Activated CD8-positive, alpha-beta memory T cell treated with anti-CD3 and anti-CD28 coated beads, Interleukin-2, amount 50 U/mL, for 4 hours (primary cell): Measurements from ENCODE around the gene NRXN3.

Experiments
- DNase-seq: peaks from one replicate; pipeline ENCODE4 v3.0.0-alpha.2; 2020

Gene NRXN3

GRCh38 chr14:78175412-78175811, 5.2 kb downstream of the NRXN3 start:
- no peak for DNase-seq

DNA sequence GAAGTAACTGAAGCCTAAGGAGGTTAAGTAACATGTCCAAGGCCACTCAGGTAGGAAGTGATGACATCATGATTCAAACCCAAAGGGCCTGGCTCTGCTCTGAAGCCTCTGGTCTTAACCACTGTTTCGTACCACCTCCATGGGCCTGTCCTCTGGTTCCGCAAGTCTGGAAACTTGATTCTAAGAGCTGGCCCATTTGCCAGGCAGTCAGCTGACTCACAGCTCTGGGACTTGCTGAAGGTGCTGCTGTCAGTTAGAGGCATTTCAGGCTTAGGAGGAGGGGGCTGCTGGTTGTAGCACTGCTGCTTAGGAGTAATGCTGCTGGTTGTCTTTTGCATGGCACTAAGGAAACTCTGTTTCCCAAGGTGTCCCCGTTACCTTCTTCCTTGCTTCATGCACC, 7.9 kb downstream of the NRXN3 start:
- DNase-seq = no peak

- no peak for DNase-seq
Observed at GRCh38 chr14:78178971-78179370, 8.8 kb downstream of the NRXN3 start.

GRCh38 chr14:78181270-78181669, 11.1 kb downstream of the NRXN3 start:
- no peak for DNase-seq

- no peak for DNase-seq
Observed at GRCh38 chr14:78182722-78183121, 12.5 kb downstream of the NRXN3 start.

- DNase-seq = no peak
Observed at GRCh38 chr14:78184157-78184556, 14.0 kb downstream of the NRXN3 start.

DNA sequence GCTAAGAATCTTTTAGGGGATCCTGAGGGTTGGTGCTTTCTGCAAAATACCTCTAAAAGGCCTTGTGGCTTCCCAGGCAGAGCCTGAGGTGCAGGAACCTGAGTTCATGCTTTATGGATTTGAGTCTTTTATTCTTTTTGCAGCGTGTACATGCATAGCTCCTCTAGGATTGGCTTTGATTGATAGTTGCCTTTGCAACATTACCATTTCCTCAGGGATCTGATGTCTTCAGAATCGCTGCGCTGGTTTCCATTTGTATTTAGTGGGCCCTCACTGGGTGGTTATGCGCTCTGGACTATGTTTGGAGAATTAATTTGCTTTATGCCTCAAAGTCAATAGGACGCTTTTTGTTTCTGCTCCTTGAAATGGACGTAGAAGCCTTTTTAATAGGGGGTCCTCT, 16.1 kb downstream of the NRXN3 start:
- DNase-seq = no peak

- no peak for DNase-seq
Observed at GRCh38 chr14:78188882-78189281, 18.7 kb downstream of the NRXN3 start.

GRCh38 chr14:78195431-78195830, 25.3 kb downstream of the NRXN3 start:
- DNase-seq = no peak

GRCh38 chr14:78196323-78196722, 26.1 kb downstream of the NRXN3 start:
- DNase-seq = no peak

- DNase-seq = no peak
Observed at GRCh38 chr14:78197051-78197450, 26.9 kb downstream of the NRXN3 start.

DNA sequence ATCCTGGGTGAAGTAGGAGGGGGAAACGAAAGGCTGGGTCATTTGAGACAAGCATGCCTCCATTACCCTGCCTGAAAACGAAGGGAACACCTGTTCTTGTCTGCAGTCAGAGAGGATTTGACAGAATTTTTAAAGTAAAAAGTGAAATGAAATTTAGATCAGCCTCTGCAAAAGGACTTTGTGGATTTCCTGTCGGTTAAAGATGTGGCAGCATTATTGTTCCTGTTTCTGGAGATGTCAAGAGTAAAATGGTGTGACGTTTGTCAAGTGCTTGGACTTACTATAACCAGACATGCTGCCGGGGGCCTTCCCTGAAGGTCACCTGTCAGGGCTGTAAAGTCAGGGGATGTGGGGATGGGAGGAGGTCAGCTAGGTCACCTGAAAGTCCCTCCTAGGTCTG, 32.0 kb downstream of the NRXN3 start:
- DNase-seq = no peak

DNA sequence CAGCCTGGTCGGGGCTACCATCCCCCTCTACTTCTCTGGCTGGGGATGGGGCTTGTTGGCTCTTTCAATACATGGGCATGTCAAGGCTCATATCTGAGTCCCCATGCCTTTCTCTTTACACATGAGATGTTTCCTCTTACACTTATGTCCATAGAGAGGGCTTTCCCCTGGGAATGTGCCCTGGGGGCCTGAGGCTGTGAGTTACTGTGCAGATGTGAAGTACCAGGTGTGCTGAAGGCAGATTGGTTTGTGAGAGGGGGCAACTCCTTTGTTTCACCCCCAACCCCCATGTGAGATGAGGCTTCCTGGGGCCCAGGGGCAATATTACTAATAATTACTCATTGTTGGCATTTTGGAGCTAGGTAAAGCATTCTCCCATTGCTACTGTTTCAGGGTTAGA, 32.8 kb downstream of the NRXN3 start:
- no peak for DNase-seq

- no peak for DNase-seq
Observed at GRCh38 chr14:78207414-78207813, 37.2 kb downstream of the NRXN3 start.

GRCh38 chr14:78220273-78220672, 50.1 kb downstream of the NRXN3 start:
- DNase-seq = no peak

DNA sequence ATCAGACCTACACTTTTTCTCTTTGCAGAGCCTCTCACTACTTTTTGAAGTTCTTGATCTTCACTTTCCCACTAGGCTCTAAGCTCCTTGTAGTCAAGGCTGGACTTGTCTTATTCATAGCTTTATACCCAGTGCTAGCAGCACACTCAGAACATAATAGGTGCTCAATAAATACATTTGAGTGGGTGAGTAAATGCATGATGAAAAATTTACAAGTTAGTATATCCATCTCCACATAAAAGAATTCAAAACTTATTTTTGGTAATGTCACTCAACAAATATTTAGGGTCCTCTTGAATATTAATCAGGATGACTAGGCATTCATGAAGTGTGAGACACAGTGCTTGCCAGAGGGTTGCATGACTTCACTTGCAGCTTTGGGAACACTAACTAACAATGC, 52.6 kb downstream of the NRXN3 start:
- DNase-seq = no peak

DNA sequence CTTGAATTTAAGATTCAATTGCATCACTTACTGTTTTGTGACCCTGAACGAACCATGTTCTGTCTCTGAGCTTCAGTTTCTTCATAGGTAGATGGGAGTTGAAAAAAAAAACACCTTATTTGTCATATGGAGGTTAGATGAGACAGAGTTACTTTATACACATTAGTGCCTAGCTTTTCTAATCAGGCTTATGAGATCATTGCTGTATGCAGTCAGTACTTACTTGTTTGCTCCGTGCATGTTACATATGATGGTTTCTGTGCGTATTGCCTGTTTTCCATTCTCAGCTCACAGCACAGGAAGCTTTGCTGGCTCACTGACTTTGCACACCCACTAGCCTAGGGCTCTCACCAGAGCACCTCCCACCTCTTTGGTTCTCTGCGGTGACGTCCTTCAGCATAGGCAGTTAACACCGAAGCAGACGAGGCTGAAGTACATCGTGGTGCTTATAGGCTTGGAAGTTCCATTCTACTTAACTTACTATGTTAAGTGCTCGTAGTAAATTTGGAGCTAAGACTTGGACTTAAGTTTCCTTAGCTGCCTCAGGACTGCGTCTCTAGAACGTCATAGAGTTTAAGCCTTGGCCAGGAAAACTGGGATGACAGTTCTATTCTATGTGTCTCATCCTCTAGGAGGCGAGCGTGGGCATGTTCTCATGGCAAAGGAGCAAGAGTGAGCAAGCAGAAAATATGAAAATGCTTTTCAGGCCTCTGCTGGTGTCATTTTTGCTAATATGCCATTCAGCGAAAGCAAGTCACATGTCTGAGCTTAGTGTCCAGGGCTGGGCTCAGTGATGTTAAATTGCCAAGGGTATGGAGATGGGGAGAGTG, 57.3 kb downstream of the NRXN3 start:
- DNase-seq = no peak

DNA sequence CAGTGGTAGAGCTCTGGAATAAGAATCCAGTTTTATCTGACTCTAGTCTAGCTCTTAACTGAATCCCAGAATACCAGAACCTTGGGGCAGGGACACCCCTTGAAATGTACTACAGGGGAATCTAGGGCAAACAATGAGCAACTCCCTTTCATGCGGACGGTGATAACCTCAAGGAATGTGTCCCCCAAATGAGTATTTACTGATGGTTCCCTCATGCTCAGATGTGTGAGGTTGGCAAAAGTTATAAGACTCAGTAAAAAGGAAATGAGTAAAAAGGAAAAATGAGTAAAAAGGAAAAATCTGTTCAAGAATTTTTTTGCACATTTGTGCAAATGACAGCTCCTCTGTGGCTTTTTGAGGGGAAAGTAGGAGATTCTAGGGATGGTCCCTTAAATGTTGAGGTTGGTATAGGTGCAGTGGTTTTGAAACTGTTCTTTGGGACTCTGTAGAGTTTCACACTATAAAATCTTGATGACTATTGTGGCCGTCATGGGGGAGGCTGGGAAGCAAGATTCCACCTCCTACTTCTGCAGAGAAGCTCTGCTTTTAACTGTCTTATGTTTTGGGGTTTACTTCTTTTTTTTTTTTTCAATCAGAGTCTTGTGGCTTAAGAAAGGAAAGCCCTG, 58.6 kb downstream of the NRXN3 start:
- no peak for DNase-seq

- DNase-seq = no peak
Observed at GRCh38 chr14:78232231-78233000, 62.2 kb downstream of the NRXN3 start.

DNA sequence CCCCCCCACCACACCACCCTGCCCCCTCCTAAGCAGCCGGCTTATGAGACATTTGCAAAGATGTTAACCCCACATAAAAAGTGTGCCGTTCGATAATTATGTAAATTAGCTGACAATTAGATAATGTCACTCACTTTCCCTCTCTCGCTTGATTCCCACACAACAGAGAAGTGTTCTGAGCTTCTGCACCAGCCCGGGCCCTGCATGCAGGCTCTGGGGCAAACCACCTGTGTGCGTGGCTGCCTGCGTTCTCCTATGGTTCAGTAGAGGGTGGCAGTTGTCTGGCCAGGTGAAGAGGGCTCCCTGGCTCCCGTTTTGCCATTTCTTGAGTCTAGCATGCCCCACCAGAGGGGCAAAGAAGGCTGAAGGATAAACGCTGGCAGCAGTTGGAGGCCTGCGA, 68.0 kb downstream of the NRXN3 start:
- no peak for DNase-seq

- DNase-seq = no peak
Observed at GRCh38 chr14:78240567-78240966, 70.4 kb downstream of the NRXN3 start.

DNA sequence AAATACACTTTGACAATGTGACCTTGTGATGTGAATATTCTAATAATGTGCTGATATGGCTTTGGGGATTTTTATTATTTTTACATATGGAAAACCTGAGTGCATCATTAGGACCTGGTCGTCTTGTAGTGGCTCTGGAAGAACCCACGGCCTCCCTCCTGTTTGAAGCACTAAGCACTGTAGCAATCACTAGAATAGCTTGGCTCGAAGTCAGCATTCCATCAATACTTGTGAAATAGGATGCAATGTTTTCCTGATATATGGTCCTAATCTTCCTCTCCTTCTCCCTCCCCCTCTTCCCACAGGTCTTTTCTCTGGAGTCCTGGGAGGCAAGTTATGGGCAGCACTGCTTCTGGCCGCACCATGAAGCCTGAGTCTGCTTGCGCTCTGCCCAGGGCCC, 71.9 kb downstream of the NRXN3 start:
- DNase-seq = no peak

GRCh38 chr14:78243187-78243586, 73.0 kb downstream of the NRXN3 start:
- DNase-seq = no peak

DNA sequence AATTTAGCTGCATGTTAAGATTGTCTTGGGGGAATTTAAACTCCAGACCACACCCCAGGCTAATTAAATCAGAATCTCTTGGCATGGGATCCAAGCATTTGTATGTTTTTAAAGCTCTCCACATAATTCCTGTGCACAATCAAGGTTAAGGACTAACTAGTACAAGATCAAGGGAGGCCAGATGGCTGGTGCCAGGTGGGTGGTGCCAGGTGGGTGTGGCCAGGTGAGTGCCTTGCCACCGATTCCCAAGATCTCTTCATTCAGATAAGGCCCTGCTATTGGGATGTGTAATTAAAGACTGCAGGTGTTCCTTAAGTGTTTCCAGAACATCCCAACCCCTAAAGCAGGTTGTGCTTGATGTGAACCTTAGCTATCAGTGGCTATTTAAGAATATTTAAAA, 75.1 kb downstream of the NRXN3 start:
- DNase-seq = no peak
